Measurements from ENCODE around the gene SORCS3. TPM values are rescaled to one million over a fixed set of nuclear protein-coding genes. Genes with fewer than 3 reads are reported as not detected.

Gene SORCS3
- total RNA-seq, 2 donors from 2014 or later = 0.35 TPM; not detected in 1

GRCh38 chr10:105237685-105238084, 596.6 kb downstream of the SORCS3 start:
- Mint-ChIP-seq H3K4me1 (no peaks in the 10 kb centered on the region), H3K27ac (no peak overlapping the region), H3K27me3 (no peaks in the 10 kb centered on the region), H3K36me3 (ENCODE audit: low read depth) (no peaks in the 10 kb centered on the region), H3K4me3 (no peak overlapping the region)
- ATAC-seq = no peak
- no peak for DNase-seq
- peaks cover 3% of the 10 kb centered on the region for H3K9me3 ChIP-seq (ENCODE audit: control insufficient read depth, low read length, poor library complexity, severe bottlenecking)

- no peaks in the 10 kb centered on the region for H3K27me3 Mint-ChIP-seq
- H3K27ac Mint-ChIP-seq = no peak overlapping the region
- H3K4me3 Mint-ChIP-seq = no peak overlapping the region
- H3K4me1 Mint-ChIP-seq = no peaks in the 10 kb centered on the region
- no peaks in the 10 kb centered on the region for H3K36me3 Mint-ChIP-seq (ENCODE audit: low read depth)
- peaks cover 3% of the 10 kb centered on the region for H3K9me3 ChIP-seq (ENCODE audit: control insufficient read depth, low read length, poor library complexity, severe bottlenecking)
- DNase-seq = no peak
- ATAC-seq = no peak
Measured at GRCh38 chr10:105239311-105240219, 598.5 kb downstream of the SORCS3 start.

GRCh38 chr10:105241254-105241653, 600.2 kb downstream of the SORCS3 start:
- Mint-ChIP-seq H3K4me1 (no peaks in the 10 kb centered on the region), H3K36me3 (ENCODE audit: low read depth) (no peaks in the 10 kb centered on the region), H3K27me3 (no peaks in the 10 kb centered on the region), H3K27ac (no peak overlapping the region), H3K4me3 (no peak overlapping the region)
- DNase-seq (no peak), ATAC-seq (no peak)
- peaks cover 2% of the 10 kb centered on the region for H3K9me3 ChIP-seq (ENCODE audit: control insufficient read depth, low read length, poor library complexity, severe bottlenecking)

GRCh38 chr10:105243381-105243780, 602.3 kb downstream of the SORCS3 start:
- ATAC-seq = no peak
- DNase-seq = no peak
- H3K4me1 Mint-ChIP-seq = no peaks in the 10 kb centered on the region
- H3K27me3 Mint-ChIP-seq = no peaks in the 10 kb centered on the region
- H3K4me3 Mint-ChIP-seq = no peak overlapping the region
- H3K27ac Mint-ChIP-seq = no peak overlapping the region
- no peaks in the 10 kb centered on the region for H3K9me3 ChIP-seq (ENCODE audit: control insufficient read depth, low read length, poor library complexity, severe bottlenecking)
- no peaks in the 10 kb centered on the region for H3K36me3 Mint-ChIP-seq (ENCODE audit: low read depth)

GRCh38 chr10:105243825-105244224, 602.7 kb downstream of the SORCS3 start:
- Mint-ChIP-seq H3K27me3 (no peaks in the 10 kb centered on the region), H3K4me3 (no peak overlapping the region)

GRCh38 chr10:105247831-105248499, 606.9 kb downstream of the SORCS3 start:
- H3K9me3 ChIP-seq (ENCODE audit: control insufficient read depth, low read length, poor library complexity, severe bottlenecking) = no peaks in the 10 kb centered on the region
- no peak overlapping the region for H3K4me3 Mint-ChIP-seq
- ATAC-seq = no peak

More at GRCh38 chr10:105243825-105244224, 602.7 kb downstream of the SORCS3 start:
- no peaks in the 10 kb centered on the region for H3K9me3 ChIP-seq (ENCODE audit: control insufficient read depth, low read length, poor library complexity, severe bottlenecking)
- no peak overlapping the region for H3K27ac Mint-ChIP-seq
- no peaks in the 10 kb centered on the region for H3K36me3 Mint-ChIP-seq (ENCODE audit: low read depth)
- DNase-seq (no peak), ATAC-seq (no peak)
- H3K4me1 Mint-ChIP-seq = no peaks in the 10 kb centered on the region

GRCh38 chr10:105252911-105253310, 611.8 kb downstream of the SORCS3 start:
- H3K4me1 Mint-ChIP-seq = no peaks in the 10 kb centered on the region
- no peaks in the 10 kb centered on the region for H3K9me3 ChIP-seq (ENCODE audit: control insufficient read depth, low read length, poor library complexity, severe bottlenecking)
- no peak overlapping the region for H3K4me3 Mint-ChIP-seq
- no peak overlapping the region for H3K27ac Mint-ChIP-seq
- no peaks in the 10 kb centered on the region for H3K27me3 Mint-ChIP-seq
- no peak for ATAC-seq
- no peak for DNase-seq
- H3K36me3 Mint-ChIP-seq (ENCODE audit: low read depth) = no peaks in the 10 kb centered on the region

More at GRCh38 chr10:105247831-105248499, 606.9 kb downstream of the SORCS3 start:
- H3K27me3 Mint-ChIP-seq = no peaks in the 10 kb centered on the region
- DNase-seq = no peak
- no peaks in the 10 kb centered on the region for H3K36me3 Mint-ChIP-seq (ENCODE audit: low read depth)
- H3K4me1 Mint-ChIP-seq = no peaks in the 10 kb centered on the region
- H3K27ac Mint-ChIP-seq = no peak overlapping the region

- Mint-ChIP-seq H3K27ac (no peak overlapping the region), H3K36me3 (ENCODE audit: low read depth) (no peaks in the 10 kb centered on the region), H3K4me3 (no peak overlapping the region), H3K4me1 (no peaks in the 10 kb centered on the region), H3K27me3 (no peaks in the 10 kb centered on the region)
- ATAC-seq (no peak), DNase-seq (no peak)
- no peaks in the 10 kb centered on the region for H3K9me3 ChIP-seq (ENCODE audit: control insufficient read depth, low read length, poor library complexity, severe bottlenecking)
Measured at GRCh38 chr10:105253515-105254212, 612.6 kb downstream of the SORCS3 start.

- ATAC-seq (no peak), DNase-seq (no peak)
- no peaks in the 10 kb centered on the region for H3K9me3 ChIP-seq (ENCODE audit: control insufficient read depth, low read length, poor library complexity, severe bottlenecking)
- Mint-ChIP-seq H3K36me3 (ENCODE audit: low read depth) (no peaks in the 10 kb centered on the region), H3K4me1 (no peaks in the 10 kb centered on the region), H3K27me3 (no peaks in the 10 kb centered on the region), H3K27ac (no peak overlapping the region), H3K4me3 (no peak overlapping the region)
Measured at GRCh38 chr10:105258036-105258673, 617.1 kb downstream of the SORCS3 start.

- DNase-seq (no peak), ATAC-seq (no peak)
- no peaks in the 10 kb centered on the region for H3K4me1 Mint-ChIP-seq
- H3K27ac Mint-ChIP-seq = no peak overlapping the region
- H3K9me3 ChIP-seq (ENCODE audit: control insufficient read depth, low read length, poor library complexity, severe bottlenecking) = no peaks in the 10 kb centered on the region
- H3K36me3 Mint-ChIP-seq (ENCODE audit: low read depth) = no peaks in the 10 kb centered on the region
- no peak overlapping the region for H3K4me3 Mint-ChIP-seq
- H3K27me3 Mint-ChIP-seq = no peaks in the 10 kb centered on the region
Measured at GRCh38 chr10:105258674-105259065, 617.6 kb downstream of the SORCS3 start.

GRCh38 chr10:105259201-105259600, 618.1 kb downstream of the SORCS3 start:
- no peak for DNase-seq
- Mint-ChIP-seq H3K4me1 (no peaks in the 10 kb centered on the region), H3K4me3 (no peak overlapping the region), H3K27me3 (no peaks in the 10 kb centered on the region), H3K27ac (no peak overlapping the region), H3K36me3 (ENCODE audit: low read depth) (no peaks in the 10 kb centered on the region)
- H3K9me3 ChIP-seq (ENCODE audit: control insufficient read depth, low read length, poor library complexity, severe bottlenecking) = no peaks in the 10 kb centered on the region
- ATAC-seq = no peak

- Mint-ChIP-seq H3K27ac (no peak overlapping the region), H3K27me3 (no peaks in the 10 kb centered on the region), H3K4me3 (no peak overlapping the region), H3K36me3 (ENCODE audit: low read depth) (no peaks in the 10 kb centered on the region), H3K4me1 (no peaks in the 10 kb centered on the region)
- DNase-seq (no peak), ATAC-seq (no peak)
- no peaks in the 10 kb centered on the region for H3K9me3 ChIP-seq (ENCODE audit: control insufficient read depth, low read length, poor library complexity, severe bottlenecking)
Measured at GRCh38 chr10:105262666-105263065, 621.6 kb downstream of the SORCS3 start.

Data from T-helper 17 cell (primary cell).